GM12878 (cell line): Measurements from ENCODE around the gene RAD51B.

Experiments used
- ATF2 ChIP-seq: IDR thresholded peaks from 2 replicates; pipeline ENCODE4 v1.6.1; 2012; ENCODE audit warnings: low read length, inconsistent platforms
- CTCF ChIP-seq, 3 experiments: IDR thresholded peaks in 2 of 3; conservative IDR thresholded peaks in 1 of 3; 2 replicates each; pipeline ENCODE4 v1.5.1; 2011; ENCODE audit warnings: low read depth in 3 of 3, low read length in 3 of 3, mild to moderate bottlenecking in 3 of 3, control low read depth in 2 of 3, moderate library complexity in 2 of 3, inconsistent platforms in 1 of 3, mixed read lengths in 1 of 3; ENCODE audit not compliant: control insufficient read depth in 2 of 3, insufficient read depth in 1 of 3; ENCODE audit errors: extremely low read depth in 1 of 3
- HCFC1 ChIP-seq: fragments of 150-350 bp; IDR thresholded peaks from 2 replicates; pipeline ENCODE4 v1.6.1; 2014; ENCODE audit warnings: low read length
- MAX ChIP-seq: IDR thresholded peaks from 2 replicates; pipeline ENCODE4 v1.6.1; 2012; ENCODE audit warnings: low read depth, low read length, improper control_type of control experiment
- ZBTB33 ChIP-seq: fragments of 450-650 bp; IDR thresholded peaks from 2 replicates; pipeline ENCODE4 v1.6.1; 2017; ENCODE audit warnings: mild to moderate bottlenecking

- TF ChIP-seq ZBTB33 (no peak), ATF2 (no peak), MAX (no peak), CTCF (IDR thresholded peaks at IDR 0.05 in 2 of 3, conservative IDR thresholded peaks at IDR 0.05 in 1 of 3; ENCODE audit: control insufficient read depth in 2 of 3, extremely low read depth in 1 of 3, insufficient read depth in 1 of 3, low read depth in 3 of 3, low read length in 3 of 3) (no peak), HCFC1 (no peak)
Observed at GRCh38 chr14:68177728-68178127, 358.1 kb downstream of the RAD51B start.
